ENCODE measurements around the gene DUSP28.

GRCh38 chr2:240588006-240588655, 28.0 kb downstream of the DUSP28 start:
- no peak for TF ChIP-seq POLR2A (IDR thresholded peaks at IDR 0.05; ENCODE audit: insufficient read depth in 1 of 2, low read depth in 2 of 2, low read length in 2 of 2)
- TF ChIP-seq SP1 (IDR thresholded peaks at IDR 0.05) = no peak
- TF ChIP-seq SP1 (CRISPR knock-in tag; IDR thresholded peaks at IDR 0.05) = no peak
- TF ChIP-seq, protein P1, sequence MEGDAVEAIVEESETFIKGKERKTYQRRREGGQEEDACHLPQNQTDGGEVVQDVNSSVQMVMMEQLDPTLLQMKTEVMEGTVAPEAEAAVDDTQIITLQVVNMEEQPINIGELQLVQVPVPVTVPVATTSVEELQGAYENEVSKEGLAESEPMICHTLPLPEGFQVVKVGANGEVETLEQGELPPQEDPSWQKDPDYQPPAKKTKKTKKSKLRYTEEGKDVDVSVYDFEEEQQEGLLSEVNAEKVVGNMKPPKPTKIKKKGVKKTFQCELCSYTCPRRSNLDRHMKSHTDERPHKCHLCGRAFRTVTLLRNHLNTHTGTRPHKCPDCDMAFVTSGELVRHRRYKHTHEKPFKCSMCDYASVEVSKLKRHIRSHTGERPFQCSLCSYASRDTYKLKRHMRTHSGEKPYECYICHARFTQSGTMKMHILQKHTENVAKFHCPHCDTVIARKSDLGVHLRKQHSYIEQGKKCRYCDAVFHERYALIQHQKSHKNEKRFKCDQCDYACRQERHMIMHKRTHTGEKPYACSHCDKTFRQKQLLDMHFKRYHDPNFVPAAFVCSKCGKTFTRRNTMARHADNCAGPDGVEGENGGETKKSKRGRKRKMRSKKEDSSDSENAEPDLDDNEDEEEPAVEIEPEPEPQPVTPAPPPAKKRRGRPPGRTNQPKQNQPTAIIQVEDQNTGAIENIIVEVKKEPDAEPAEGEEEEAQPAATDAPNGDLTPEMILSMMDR (CRISPR knock-in tag; IDR thresholded peaks at IDR 0.05) = no peak
- TF ChIP-seq, protein P2, sequence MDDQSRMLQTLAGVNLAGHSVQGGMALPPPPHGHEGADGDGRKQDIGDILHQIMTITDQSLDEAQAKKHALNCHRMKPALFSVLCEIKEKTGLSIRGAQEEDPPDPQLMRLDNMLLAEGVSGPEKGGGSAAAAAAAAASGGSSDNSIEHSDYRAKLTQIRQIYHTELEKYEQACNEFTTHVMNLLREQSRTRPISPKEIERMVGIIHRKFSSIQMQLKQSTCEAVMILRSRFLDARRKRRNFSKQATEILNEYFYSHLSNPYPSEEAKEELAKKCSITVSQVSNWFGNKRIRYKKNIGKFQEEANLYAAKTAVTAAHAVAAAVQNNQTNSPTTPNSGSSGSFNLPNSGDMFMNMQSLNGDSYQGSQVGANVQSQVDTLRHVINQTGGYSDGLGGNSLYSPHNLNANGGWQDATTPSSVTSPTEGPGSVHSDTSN (CRISPR knock-in tag; IDR thresholded peaks at IDR 0.05; ENCODE audit: borderline replicate concordance) = no peak
- no peak for TF ChIP-seq ETV5 (CRISPR knock-in tag; IDR thresholded peaks at IDR 0.05; ENCODE audit: borderline replicate concordance)
- no peak for TF ChIP-seq MLXIP (CRISPR knock-in tag; IDR thresholded peaks at IDR 0.05; ENCODE audit: borderline replicate concordance)
- TF ChIP-seq HOXA7 (CRISPR knock-in tag; IDR thresholded peaks at IDR 0.05) = no peak
- TF ChIP-seq, protein P3, sequence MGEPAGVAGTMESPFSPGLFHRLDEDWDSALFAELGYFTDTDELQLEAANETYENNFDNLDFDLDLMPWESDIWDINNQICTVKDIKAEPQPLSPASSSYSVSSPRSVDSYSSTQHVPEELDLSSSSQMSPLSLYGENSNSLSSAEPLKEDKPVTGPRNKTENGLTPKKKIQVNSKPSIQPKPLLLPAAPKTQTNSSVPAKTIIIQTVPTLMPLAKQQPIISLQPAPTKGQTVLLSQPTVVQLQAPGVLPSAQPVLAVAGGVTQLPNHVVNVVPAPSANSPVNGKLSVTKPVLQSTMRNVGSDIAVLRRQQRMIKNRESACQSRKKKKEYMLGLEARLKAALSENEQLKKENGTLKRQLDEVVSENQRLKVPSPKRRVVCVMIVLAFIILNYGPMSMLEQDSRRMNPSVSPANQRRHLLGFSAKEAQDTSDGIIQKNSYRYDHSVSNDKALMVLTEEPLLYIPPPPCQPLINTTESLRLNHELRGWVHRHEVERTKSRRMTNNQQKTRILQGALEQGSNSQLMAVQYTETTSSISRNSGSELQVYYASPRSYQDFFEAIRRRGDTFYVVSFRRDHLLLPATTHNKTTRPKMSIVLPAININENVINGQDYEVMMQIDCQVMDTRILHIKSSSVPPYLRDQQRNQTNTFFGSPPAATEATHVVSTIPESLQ (CRISPR knock-in tag; conservative IDR thresholded peaks at IDR 0.05) = no peak
